PC-3 (cell line): ENCODE data around the gene DLEC1. TPM values are rescaled to one million over a fixed set of nuclear protein-coding genes. Genes with fewer than 3 reads are reported as not detected.

ENCODE experiments used
- ATAC-seq: fragments of 200-7000 bp; cut with Tn5 transposase; 2 replicates; pipeline ENCODE4 v1.9.1; 2020; ENCODE audit warnings: mild to moderate bottlenecking, moderate library complexity
- BruUV-seq: library from RNA; stranded (reverse); fragments of 400-500 nt; replicated peaks from 2 replicates; lab custom pipeline; 2021; lab: Mats Ljungman, UMichigan
- CTCF ChIA-PET: fragments of 300-600 bp; sonication (Branson Sonifier 250); formaldehyde crosslinking; loops from one replicate; lab custom pipeline; 2022; ENCODE audit warnings: antibody characterized with exemption; lab: Charles Lee
- POLR2A ChIA-PET: fragments of 300-600 bp; sonication (Branson Sonifier 250); formaldehyde crosslinking; loops from one replicate; lab custom pipeline; 2022; ENCODE audit warnings: antibody characterized with exemption; ENCODE audit not compliant: unreplicated experiment; lab: Charles Lee
- DNase-seq: peaks from one replicate; pipeline ENCODE4 v3.0.0-alpha.2; 2015
- H2AFZ ChIP-seq: fragments of 300-600 bp; sonication (generic); 2 replicates; pipeline ENCODE4 v1.6.0; 2016; ENCODE audit warnings: antibody characterized with exemption, low read length
- H3F3A ChIP-seq: fragments of 300-600 bp; sonication (generic); one replicate; pipeline ENCODE4 v1.6.0; 2017; ENCODE audit warnings: antibody characterized with exemption, low read length, control low read depth, mild to moderate bottlenecking; ENCODE audit not compliant: unreplicated experiment
- H3K27ac ChIP-seq: fragments of 300-600 bp; sonication (generic); 2 replicates; pipeline ENCODE4 v1.5.1; 2016; ENCODE audit warnings: mild to moderate bottlenecking, low read length
- H3K27me3 ChIP-seq: fragments of 300-600 bp; sonication (generic); 2 replicates; pipeline ENCODE4 v1.6.1; 2016; ENCODE audit warnings: low read length, mixed read lengths
- H3K36me3 ChIP-seq: fragments of 300-600 bp; sonication (generic); 2 replicates; pipeline ENCODE4 v1.6.1; 2016; ENCODE audit warnings: low read depth, mixed run types, low read length, mixed read lengths
- H3K4me1 ChIP-seq: fragments of 300-600 bp; sonication (generic); 2 replicates; pipeline ENCODE4 v1.5.1; 2016; ENCODE audit warnings: low read length; ENCODE audit not compliant: insufficient read depth
- H3K4me2 ChIP-seq: fragments of 300-600 bp; sonication (generic); 2 replicates; pipeline ENCODE4 v1.6.0; 2016; ENCODE audit warnings: low read length
- H3K4me3 ChIP-seq: fragments of 300-600 bp; sonication (generic); 2 replicates; pipeline ENCODE4 v1.5.1; 2016; ENCODE audit warnings: mild to moderate bottlenecking, low read length, mixed read lengths
- H3K79me2 ChIP-seq: fragments of 300-600 bp; sonication (generic); 2 replicates; pipeline ENCODE4 v1.6.1; 2017; ENCODE audit warnings: low read length, mixed read lengths
- H3K9ac ChIP-seq: fragments of 300-600 bp; sonication (generic); 2 replicates; pipeline ENCODE4 v1.6.0; 2016; ENCODE audit warnings: mild to moderate bottlenecking, low read length
- H3K9me2 ChIP-seq: fragments of 300-600 bp; sonication (generic); replicated peaks from 2 replicates; pipeline ENCODE4 v1.6.1; 2016; ENCODE audit warnings: mixed run types, low read length, mixed read lengths
- H3K9me3 ChIP-seq: fragments of 300-600 bp; sonication (generic); 2 replicates; pipeline ENCODE4 v1.6.1; 2016; ENCODE audit warnings: low read length, mixed read lengths
- H4K20me1 ChIP-seq: fragments of 300-600 bp; sonication (generic); 2 replicates; pipeline ENCODE4 v1.6.1; 2016; ENCODE audit warnings: low read length, mixed read lengths
- EZH2 ChIP-seq: fragments of 300-600 bp; sonication (generic); IDR thresholded peaks from one replicate; pipeline ENCODE4 v1.6.1; 2017; ENCODE audit warnings: antibody characterized with exemption, mild to moderate bottlenecking, low read length; ENCODE audit not compliant: unreplicated experiment
- EZH2phosphoT487 ChIP-seq: fragments of 300-600 bp; sonication (generic); IDR thresholded peaks from 2 replicates; pipeline ENCODE4 v1.6.1; 2018; ENCODE audit warnings: mild to moderate bottlenecking, antibody characterized with exemption, low read length, borderline replicate concordance
- intact Hi-C: fragments of 100-400 bp; cut with micrococcal nuclease; formaldehyde crosslinking; loops from 2 replicates; pipeline ENCODE4 v1.9.0; 2023
- total RNA-seq: library from RNA; depleted of rRNA; stranded (reverse); fragments of >200 nt; gene quantifications from 2 replicates; pipeline ENCODE4 v1.2.3, GENCODE V29; 2014
- TF ChIP-seq, protein P1 (sequence below): fragments of 300-600 bp; sonication (generic); conservative IDR thresholded peaks from 2 replicates; pipeline ENCODE4 v1.5.1; 2017; ENCODE audit warnings: antibody characterized with exemption, low read depth, mild to moderate bottlenecking, low read length

The DLEC1 gene
- total RNA-seq, 1 experiment from 2014 or later, result not detected

DNA sequence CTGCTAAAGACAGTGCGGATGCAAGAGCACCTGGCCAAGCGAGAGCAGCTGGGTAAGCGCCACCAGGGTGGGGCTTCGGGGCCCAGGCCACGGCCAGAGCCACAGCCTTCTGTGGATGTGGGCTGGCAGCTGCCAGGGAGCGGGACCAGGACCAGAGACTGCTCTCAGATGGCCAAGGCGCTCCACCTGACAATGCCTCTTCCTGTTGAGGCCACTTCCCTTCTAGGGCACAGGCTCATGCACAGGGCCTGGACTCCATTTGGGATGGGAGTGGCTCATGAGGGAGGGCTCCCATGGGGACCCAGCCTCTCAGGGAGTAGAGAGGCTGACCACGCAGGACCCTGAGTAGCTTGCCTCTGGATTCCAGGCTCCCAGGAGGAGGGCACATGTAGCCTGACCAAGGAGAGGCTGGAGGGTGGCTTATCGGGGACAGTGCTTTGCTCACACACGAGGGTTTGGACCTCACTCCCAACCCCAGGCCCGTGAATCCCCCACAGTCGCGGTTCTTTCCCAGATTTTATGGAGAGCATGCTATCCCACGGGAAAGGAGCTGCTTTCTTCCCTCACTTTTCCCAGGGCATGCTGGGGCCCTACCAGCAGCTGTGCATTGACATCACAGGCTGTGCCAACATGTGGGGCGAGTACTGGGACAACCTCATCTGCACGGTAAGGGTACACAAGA, 72.8 kb downstream of the DLEC1 start:
- no peaks in the 10 kb centered on the region for H3K79me2 ChIP-seq
- H3F3A ChIP-seq, result no peaks in the 10 kb centered on the region
- no peak for TF ChIP-seq EZH2phosphoT487
- no peak for TF ChIP-seq EZH2
- TF ChIP-seq, protein P1, sequence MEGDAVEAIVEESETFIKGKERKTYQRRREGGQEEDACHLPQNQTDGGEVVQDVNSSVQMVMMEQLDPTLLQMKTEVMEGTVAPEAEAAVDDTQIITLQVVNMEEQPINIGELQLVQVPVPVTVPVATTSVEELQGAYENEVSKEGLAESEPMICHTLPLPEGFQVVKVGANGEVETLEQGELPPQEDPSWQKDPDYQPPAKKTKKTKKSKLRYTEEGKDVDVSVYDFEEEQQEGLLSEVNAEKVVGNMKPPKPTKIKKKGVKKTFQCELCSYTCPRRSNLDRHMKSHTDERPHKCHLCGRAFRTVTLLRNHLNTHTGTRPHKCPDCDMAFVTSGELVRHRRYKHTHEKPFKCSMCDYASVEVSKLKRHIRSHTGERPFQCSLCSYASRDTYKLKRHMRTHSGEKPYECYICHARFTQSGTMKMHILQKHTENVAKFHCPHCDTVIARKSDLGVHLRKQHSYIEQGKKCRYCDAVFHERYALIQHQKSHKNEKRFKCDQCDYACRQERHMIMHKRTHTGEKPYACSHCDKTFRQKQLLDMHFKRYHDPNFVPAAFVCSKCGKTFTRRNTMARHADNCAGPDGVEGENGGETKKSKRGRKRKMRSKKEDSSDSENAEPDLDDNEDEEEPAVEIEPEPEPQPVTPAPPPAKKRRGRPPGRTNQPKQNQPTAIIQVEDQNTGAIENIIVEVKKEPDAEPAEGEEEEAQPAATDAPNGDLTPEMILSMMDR, result no peak
- no peaks in the 10 kb centered on the region for H3K9me3 ChIP-seq
- H3K4me1 ChIP-seq, result peaks cover 6% of the 10 kb centered on the region; the same call in 1 of the 2 replicates
- no peak overlapping the region for H3K4me3 ChIP-seq
- no peak overlapping the region for H3K27ac ChIP-seq
- no peak overlapping the region for H3K4me2 ChIP-seq
- ChIA-PET CTCF (no interaction called here), POLR2A (interaction anchor here (0.6 kb wide), 1 partner anchor 431 kb away, joined by 3 read pairs; no protein-coding TSS in a partner anchor)
- H3K27me3 ChIP-seq, result no peaks in the 10 kb centered on the region
- H4K20me1 ChIP-seq, result no peaks in the 10 kb centered on the region
- DNase-seq (no peak), ATAC-seq (no peak)
- no TSS peak for BruUV-seq
- no peaks in the 10 kb centered on the region for H3K36me3 ChIP-seq
- no peak overlapping the region for H2AFZ ChIP-seq
- H3K9ac ChIP-seq, result no peak overlapping the region
- intact Hi-C loops, result no loop called here
- H3K9me2 ChIP-seq, result no peaks in the 10 kb centered on the region

- Histone ChIP-seq H3K4me2 (no peak overlapping the region), H3K9me2 (no peaks in the 10 kb centered on the region), H2AFZ (no peak overlapping the region), H3K9ac (no peak overlapping the region), H3K27ac (no peak overlapping the region), H3K79me2 (no peaks in the 10 kb centered on the region), H4K20me1 (no peaks in the 10 kb centered on the region), H3K9me3 (no peaks in the 10 kb centered on the region), H3K36me3 (no peaks in the 10 kb centered on the region), H3F3A (no peaks in the 10 kb centered on the region), H3K4me3 (no peak overlapping the region), H3K4me1 (peaks cover 6% of the 10 kb centered on the region; the same call in 1 of the 2 replicates), H3K27me3 (no peaks in the 10 kb centered on the region)
- ChIA-PET POLR2A (interaction anchor here (0.6 kb wide), 1 partner anchor 430 kb away, joined by 3 read pairs; no protein-coding TSS in a partner anchor), CTCF (no interaction called here)
- BruUV-seq, result no TSS peak
- intact Hi-C loops, result no loop called here
- DNase-seq (no peak), ATAC-seq (no peak)
- TF ChIP-seq EZH2 (no peak), EZH2phosphoT487 (no peak)
- TF ChIP-seq, protein P1, result no peak
Measured at GRCh38 chr3:38112378-38112761, 73.4 kb downstream of the DLEC1 start.
